Measurements from ENCODE around the gene NOXA1. TPM values are rescaled to one million over a fixed set of nuclear protein-coding genes. Genes with fewer than 3 reads are reported as not detected.

The NOXA1 gene
- total and polyA plus RNA-seq, 2 donors (not counting 1 experiment from before 2014, with no cell fraction given), result 0.08 to 0.66 TPM

- DNase-seq (ENCODE audit: low read depth in 2 of 2), result no peak
- H3K79me2 ChIP-seq (ENCODE audit: control insufficient read depth, insufficient read depth, low read length), result no peaks in the 10 kb centered on the region
- TF ChIP-seq, protein P1, sequence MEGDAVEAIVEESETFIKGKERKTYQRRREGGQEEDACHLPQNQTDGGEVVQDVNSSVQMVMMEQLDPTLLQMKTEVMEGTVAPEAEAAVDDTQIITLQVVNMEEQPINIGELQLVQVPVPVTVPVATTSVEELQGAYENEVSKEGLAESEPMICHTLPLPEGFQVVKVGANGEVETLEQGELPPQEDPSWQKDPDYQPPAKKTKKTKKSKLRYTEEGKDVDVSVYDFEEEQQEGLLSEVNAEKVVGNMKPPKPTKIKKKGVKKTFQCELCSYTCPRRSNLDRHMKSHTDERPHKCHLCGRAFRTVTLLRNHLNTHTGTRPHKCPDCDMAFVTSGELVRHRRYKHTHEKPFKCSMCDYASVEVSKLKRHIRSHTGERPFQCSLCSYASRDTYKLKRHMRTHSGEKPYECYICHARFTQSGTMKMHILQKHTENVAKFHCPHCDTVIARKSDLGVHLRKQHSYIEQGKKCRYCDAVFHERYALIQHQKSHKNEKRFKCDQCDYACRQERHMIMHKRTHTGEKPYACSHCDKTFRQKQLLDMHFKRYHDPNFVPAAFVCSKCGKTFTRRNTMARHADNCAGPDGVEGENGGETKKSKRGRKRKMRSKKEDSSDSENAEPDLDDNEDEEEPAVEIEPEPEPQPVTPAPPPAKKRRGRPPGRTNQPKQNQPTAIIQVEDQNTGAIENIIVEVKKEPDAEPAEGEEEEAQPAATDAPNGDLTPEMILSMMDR (conservative IDR thresholded peaks at IDR 0.05 in 1 of 2, IDR thresholded peaks at IDR 0.05 in 1 of 2; ENCODE audit: low read depth in 1 of 2, low read length in 2 of 2), result no peak
- no peak for TF ChIP-seq EZH2 (IDR thresholded peaks at IDR 0.05; ENCODE audit: low read length, missing control alignments)
- H3K4me2 ChIP-seq (ENCODE audit: extremely low read depth, insufficient read depth, low read length), result no peak overlapping the region
- H3K36me3 ChIP-seq (ENCODE audit: control insufficient read depth, insufficient read depth, low read length), result peaks cover 3% of the 10 kb centered on the region
- H2AFZ ChIP-seq (ENCODE audit: low read length), result no peak overlapping the region
- H3K9me3 ChIP-seq (ENCODE audit: control insufficient read depth, insufficient read depth, low read depth, low read length), result no peaks in the 10 kb centered on the region
- no peak overlapping the region for H3K27ac ChIP-seq (ENCODE audit: insufficient read depth, low read length)
- no peaks in the 10 kb centered on the region for H4K20me1 ChIP-seq (ENCODE audit: control insufficient read depth, extremely low read depth, insufficient read depth, low read length)
- no peaks in the 10 kb centered on the region for H3K27me3 ChIP-seq (ENCODE audit: control insufficient read depth, insufficient read depth, low read length)
- H3K9ac ChIP-seq (ENCODE audit: insufficient read depth, low read length), result no peak overlapping the region
- no peak overlapping the region for H3K4me3 ChIP-seq (replicated peaks in 1 of 4; ENCODE audit: control extremely low read depth in 1 of 4, insufficient read depth in 1 of 4, low read depth in 3 of 4, low read length in 4 of 4)
- H3K4me1 ChIP-seq (ENCODE audit: control insufficient read depth, extremely low read depth, insufficient read depth, low read length), result peaks cover 2% of the 10 kb centered on the region
Measured at GRCh38 chr9:137446851-137447471, 23.8 kb downstream of the NOXA1 start.

DNA sequence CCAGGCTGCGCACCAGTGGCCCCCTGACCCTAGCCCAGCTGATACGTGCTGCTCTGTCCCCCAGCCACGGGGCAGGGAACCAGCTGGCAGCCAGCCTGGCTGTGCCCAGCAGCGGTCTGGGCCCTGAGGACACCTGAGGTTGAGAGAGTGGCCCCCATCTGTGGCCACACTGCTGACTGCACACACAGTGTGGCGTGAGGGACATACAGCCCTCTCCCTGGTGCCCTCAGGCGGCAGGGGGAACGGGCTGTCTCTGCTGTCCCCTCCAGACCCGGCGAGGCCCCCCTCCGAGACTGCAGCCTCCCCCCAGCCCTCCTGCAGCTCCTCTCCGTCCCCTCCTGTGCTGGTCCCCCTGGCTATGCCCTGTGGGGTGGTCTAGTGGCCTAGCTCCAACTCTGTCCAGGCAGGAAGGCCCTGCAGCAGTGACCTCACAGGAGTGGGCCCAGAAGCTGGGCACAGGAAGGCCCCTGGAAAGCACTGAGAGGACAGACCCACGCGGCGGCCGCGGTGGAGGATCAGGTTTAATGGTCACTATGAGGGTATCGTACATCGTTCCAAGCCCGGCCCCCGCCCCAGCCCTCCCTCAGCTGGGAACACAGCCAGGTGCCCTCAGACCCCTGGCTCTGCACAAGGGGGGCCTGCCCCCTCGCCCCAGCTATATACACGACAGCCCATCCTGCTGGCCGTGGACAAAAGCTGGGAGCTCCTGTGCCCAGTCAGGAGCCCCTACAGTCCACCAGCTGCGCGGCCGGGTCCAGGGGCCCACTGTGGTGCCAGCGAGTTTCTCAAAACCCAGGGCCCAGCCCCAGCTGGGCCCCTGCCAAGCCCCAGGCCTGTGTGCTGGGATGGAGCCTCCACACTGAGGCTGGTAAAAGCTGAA is 24.8 kb downstream of the NOXA1 start:
- peaks cover 2% of the 10 kb centered on the region for H3K4me1 ChIP-seq (ENCODE audit: control insufficient read depth, extremely low read depth, insufficient read depth, low read length)
- no peaks in the 10 kb centered on the region for H3K27me3 ChIP-seq (ENCODE audit: control insufficient read depth, insufficient read depth, low read length)
- no peaks in the 10 kb centered on the region for H4K20me1 ChIP-seq (ENCODE audit: control insufficient read depth, extremely low read depth, insufficient read depth, low read length)
- peaks cover 6% of the 10 kb centered on the region for H3K36me3 ChIP-seq (ENCODE audit: control insufficient read depth, insufficient read depth, low read length)
- no peak for DNase-seq (ENCODE audit: low read depth in 2 of 2)
- no peak overlapping the region for H2AFZ ChIP-seq (ENCODE audit: low read length)
- H3K79me2 ChIP-seq (ENCODE audit: control insufficient read depth, insufficient read depth, low read length), result no peaks in the 10 kb centered on the region
- H3K9ac ChIP-seq (ENCODE audit: insufficient read depth, low read length), result no peak overlapping the region
- H3K4me3 ChIP-seq (replicated peaks in 1 of 4; ENCODE audit: control extremely low read depth in 1 of 4, insufficient read depth in 1 of 4, low read depth in 3 of 4, low read length in 4 of 4), result no peak overlapping the region
- H3K4me2 ChIP-seq (ENCODE audit: extremely low read depth, insufficient read depth, low read length), result no peak overlapping the region
- no peak overlapping the region for H3K27ac ChIP-seq (ENCODE audit: insufficient read depth, low read length)
- no peak for TF ChIP-seq EZH2 (IDR thresholded peaks at IDR 0.05; ENCODE audit: low read length, missing control alignments)
- TF ChIP-seq, protein P1 (conservative IDR thresholded peaks at IDR 0.05 in 1 of 2, IDR thresholded peaks at IDR 0.05 in 1 of 2; ENCODE audit: low read depth in 1 of 2, low read length in 2 of 2), result no peak
- no peaks in the 10 kb centered on the region for H3K9me3 ChIP-seq (ENCODE audit: control insufficient read depth, insufficient read depth, low read depth, low read length)

DNA sequence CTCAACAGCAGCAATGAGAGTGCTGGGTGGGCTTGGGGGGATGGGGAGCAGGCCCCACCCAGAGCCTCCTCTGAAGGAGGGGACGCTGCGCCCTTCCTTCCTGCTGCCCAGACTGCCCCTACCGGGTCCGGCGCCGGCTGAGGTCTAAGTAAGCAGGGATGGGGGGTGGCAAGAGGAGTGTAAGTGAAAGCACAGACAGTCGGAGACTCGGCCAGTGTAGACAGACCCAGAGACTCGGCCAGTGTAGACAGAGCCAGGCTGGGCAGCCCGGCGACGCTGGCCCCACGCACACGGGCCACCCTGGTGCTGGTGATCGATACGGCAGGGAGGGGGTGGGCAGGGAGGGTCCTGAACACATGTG is 25.4 kb downstream of the NOXA1 start:
- Histone ChIP-seq H3K4me1 (ENCODE audit: control insufficient read depth, extremely low read depth, insufficient read depth, low read length) (peaks cover 2% of the 10 kb centered on the region), H3K4me3 (replicated peaks in 1 of 4; ENCODE audit: control extremely low read depth in 1 of 4, insufficient read depth in 1 of 4, low read depth in 3 of 4, low read length in 4 of 4) (no peak overlapping the region), H4K20me1 (ENCODE audit: control insufficient read depth, extremely low read depth, insufficient read depth, low read length) (no peaks in the 10 kb centered on the region), H3K27me3 (ENCODE audit: control insufficient read depth, insufficient read depth, low read length) (no peaks in the 10 kb centered on the region), H2AFZ (ENCODE audit: low read length) (no peak overlapping the region), H3K36me3 (ENCODE audit: control insufficient read depth, insufficient read depth, low read length) (peaks cover 8% of the 10 kb centered on the region), H3K4me2 (ENCODE audit: extremely low read depth, insufficient read depth, low read length) (no peak overlapping the region), H3K79me2 (ENCODE audit: control insufficient read depth, insufficient read depth, low read length) (no peaks in the 10 kb centered on the region), H3K9ac (ENCODE audit: insufficient read depth, low read length) (no peak overlapping the region), H3K9me3 (ENCODE audit: control insufficient read depth, insufficient read depth, low read depth, low read length) (no peaks in the 10 kb centered on the region), H3K27ac (ENCODE audit: insufficient read depth, low read length) (no peak overlapping the region)
- no peak for TF ChIP-seq EZH2 (IDR thresholded peaks at IDR 0.05; ENCODE audit: low read length, missing control alignments)
- TF ChIP-seq, protein P1 (conservative IDR thresholded peaks at IDR 0.05 in 1 of 2, IDR thresholded peaks at IDR 0.05 in 1 of 2; ENCODE audit: low read depth in 1 of 2, low read length in 2 of 2), result no peak
- no peak for DNase-seq (ENCODE audit: low read depth in 2 of 2)

Measured in fibroblast of lung (primary cell).